Measurements from ENCODE around the gene RNF182.

Gene RNF182

GRCh38 chr6:13978102-13978640, 53.4 kb downstream of the RNF182 start:
- H3K27ac ChIP-seq, result no peak overlapping the region
- no peak for DNase-seq (ENCODE audit: low spot score)
- POLR2A ChIA-PET (ENCODE audit: low non-redundant PET), result no interaction called here

GRCh38 chr6:13978787-13979186, 54.0 kb downstream of the RNF182 start:
- TF ChIP-seq CTCF (conservative IDR thresholded peaks at IDR 0.05; ENCODE audit: low read depth), result no peak
- H3K27ac ChIP-seq, result no peak overlapping the region
- CTCF ChIA-PET, result interaction anchor here (0.7 kb wide), 1 partner anchor 56 kb away, joined by 3 read pairs; no protein-coding TSS in a partner anchor
- DNase-seq (ENCODE audit: low spot score), result no peak
- POLR2A ChIA-PET (ENCODE audit: low non-redundant PET), result no interaction called here

More at GRCh38 chr6:13978102-13978640, 53.4 kb downstream of the RNF182 start:
- no peak for TF ChIP-seq CTCF (conservative IDR thresholded peaks at IDR 0.05; ENCODE audit: low read depth)
- CTCF ChIA-PET, result no interaction called here

GRCh38 chr6:13979284-13980171, 54.8 kb downstream of the RNF182 start:
- no peak for TF ChIP-seq CTCF (conservative IDR thresholded peaks at IDR 0.05; ENCODE audit: low read depth)
- CTCF ChIA-PET, result interaction anchor here (0.7 kb wide), 1 partner anchor 57 kb away, joined by 3 read pairs; no protein-coding TSS in a partner anchor
- H3K27ac ChIP-seq, result no peak overlapping the region
- POLR2A ChIA-PET (ENCODE audit: low non-redundant PET), result no interaction called here
- DNase-seq (ENCODE audit: low spot score), result no peak

- DNase-seq (ENCODE audit: low spot score), result no peak
- H3K27ac ChIP-seq, result no peak overlapping the region
- POLR2A ChIA-PET (ENCODE audit: low non-redundant PET), result no interaction called here
- CTCF ChIA-PET, result no interaction called here
- no peak for TF ChIP-seq CTCF (conservative IDR thresholded peaks at IDR 0.05; ENCODE audit: low read depth)
Observed at GRCh38 chr6:13980534-13980933, 55.8 kb downstream of the RNF182 start.

- POLR2A ChIA-PET (ENCODE audit: low non-redundant PET), result no interaction called here
- CTCF ChIA-PET, result no interaction called here
- no peak overlapping the region for H3K27ac ChIP-seq
- DNase-seq (ENCODE audit: low spot score), result no peak
- no peak for TF ChIP-seq CTCF (conservative IDR thresholded peaks at IDR 0.05; ENCODE audit: low read depth)
Observed at GRCh38 chr6:13985663-13986325, 61.0 kb downstream of the RNF182 start.

GRCh38 chr6:13986700-13987399, 62.1 kb downstream of the RNF182 start:
- ChIA-PET CTCF (no interaction called here), POLR2A (ENCODE audit: low non-redundant PET) (no interaction called here)

More at GRCh38 chr6:13986700-13987399, 62.1 kb downstream of the RNF182 start:
- DNase-seq (ENCODE audit: low spot score), result no peak
- H3K27ac ChIP-seq, result no peak overlapping the region
- TF ChIP-seq CTCF (conservative IDR thresholded peaks at IDR 0.05; ENCODE audit: low read depth), result no peak

All from RWPE1 (cell line).